ENCODE data around the gene KLHL13.
"Not testable (repeated sequence)": the region's sequence is repeated elsewhere in the genome, so short reads cannot be mapped to it uniquely, and the experiment has no call there.

The KLHL13 gene

GRCh38 chrX:117969328-117969727, 147.3 kb downstream of the KLHL13 start:
- no peak overlapping the region for H3K4me3 ChIP-seq (ENCODE audit: low read depth, low read length)
- DNase-seq (ENCODE audit: low read depth) = no peak
- TF ChIP-seq, protein P1, sequence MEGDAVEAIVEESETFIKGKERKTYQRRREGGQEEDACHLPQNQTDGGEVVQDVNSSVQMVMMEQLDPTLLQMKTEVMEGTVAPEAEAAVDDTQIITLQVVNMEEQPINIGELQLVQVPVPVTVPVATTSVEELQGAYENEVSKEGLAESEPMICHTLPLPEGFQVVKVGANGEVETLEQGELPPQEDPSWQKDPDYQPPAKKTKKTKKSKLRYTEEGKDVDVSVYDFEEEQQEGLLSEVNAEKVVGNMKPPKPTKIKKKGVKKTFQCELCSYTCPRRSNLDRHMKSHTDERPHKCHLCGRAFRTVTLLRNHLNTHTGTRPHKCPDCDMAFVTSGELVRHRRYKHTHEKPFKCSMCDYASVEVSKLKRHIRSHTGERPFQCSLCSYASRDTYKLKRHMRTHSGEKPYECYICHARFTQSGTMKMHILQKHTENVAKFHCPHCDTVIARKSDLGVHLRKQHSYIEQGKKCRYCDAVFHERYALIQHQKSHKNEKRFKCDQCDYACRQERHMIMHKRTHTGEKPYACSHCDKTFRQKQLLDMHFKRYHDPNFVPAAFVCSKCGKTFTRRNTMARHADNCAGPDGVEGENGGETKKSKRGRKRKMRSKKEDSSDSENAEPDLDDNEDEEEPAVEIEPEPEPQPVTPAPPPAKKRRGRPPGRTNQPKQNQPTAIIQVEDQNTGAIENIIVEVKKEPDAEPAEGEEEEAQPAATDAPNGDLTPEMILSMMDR (IDR thresholded peaks at IDR 0.05; ENCODE audit: insufficient read depth, low read depth, low read length, missing control alignments) = no peak

DNA sequence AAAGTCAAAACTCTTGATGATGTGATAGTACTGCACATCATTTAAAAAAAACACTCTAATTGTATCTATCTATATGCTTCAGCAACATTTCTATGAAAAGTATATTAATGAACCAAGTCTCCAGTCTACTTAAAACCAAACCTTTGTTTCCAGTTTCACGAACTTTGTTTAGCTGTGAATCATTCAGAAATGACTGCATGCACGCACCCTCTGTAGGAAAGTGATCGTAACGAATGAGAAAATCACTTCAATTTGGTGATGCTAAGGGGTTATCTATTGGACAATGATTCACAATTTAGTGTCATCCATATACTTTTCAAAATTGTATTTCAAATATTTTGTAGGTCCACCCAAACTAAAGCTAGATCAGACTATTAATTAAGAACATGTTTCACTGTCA, 157.6 kb downstream of the KLHL13 start:
- peak; percentile 1 for DNase-seq (ENCODE audit: low read depth)
- H3K4me3 ChIP-seq (ENCODE audit: low read depth, low read length) = no peak overlapping the region
- TF ChIP-seq, protein P1 (IDR thresholded peaks at IDR 0.05; ENCODE audit: insufficient read depth, low read depth, low read length, missing control alignments) = no peak

GRCh38 chrX:117957128-117957527, 159.5 kb downstream of the KLHL13 start:
- no peak overlapping the region for H3K4me3 ChIP-seq (ENCODE audit: low read depth, low read length)
- TF ChIP-seq, protein P1 (IDR thresholded peaks at IDR 0.05; ENCODE audit: insufficient read depth, low read depth, low read length, missing control alignments) = no peak
- DNase-seq (ENCODE audit: low read depth) = no peak

DNA sequence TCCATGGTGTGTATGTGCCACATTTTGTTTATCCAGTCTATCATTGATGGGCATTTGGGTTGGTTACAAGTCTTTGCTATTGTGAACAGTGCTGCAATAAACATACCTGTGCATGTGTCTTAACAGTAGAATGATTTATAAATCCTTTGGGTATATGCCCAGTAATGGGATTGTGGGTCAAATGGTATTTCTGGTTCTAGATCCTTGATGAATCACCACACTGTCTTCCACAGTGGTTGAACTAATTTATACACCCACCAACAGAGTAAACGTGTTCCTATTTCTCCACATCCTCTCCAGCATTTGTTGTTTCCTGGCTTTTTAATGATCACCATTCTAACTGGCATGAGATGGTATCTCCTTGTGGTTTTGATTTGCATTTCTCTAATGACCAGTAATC, 177.3 kb downstream of the KLHL13 start:
- not testable (repeated sequence) for DNase-seq (ENCODE audit: low read depth); H3K4me3 ChIP-seq (ENCODE audit: low read depth, low read length)

- TF ChIP-seq, protein P1 (IDR thresholded peaks at IDR 0.05; ENCODE audit: insufficient read depth, low read depth, low read length, missing control alignments) = no peak
- DNase-seq (ENCODE audit: low read depth) = no peak
- H3K4me3 ChIP-seq (ENCODE audit: low read depth, low read length) = no peak overlapping the region
Observed at GRCh38 chrX:117936118-117936517, 180.5 kb downstream of the KLHL13 start.

GRCh38 chrX:117930116-117930515, 186.5 kb downstream of the KLHL13 start:
- not testable (repeated sequence) for DNase-seq (ENCODE audit: low read depth); H3K4me3 ChIP-seq (ENCODE audit: low read depth, low read length)

GRCh38 chrX:117919755-117920154, 196.9 kb downstream of the KLHL13 start:
- H3K4me3 ChIP-seq (ENCODE audit: low read depth, low read length) = no peak overlapping the region
- TF ChIP-seq, protein P1 (IDR thresholded peaks at IDR 0.05; ENCODE audit: insufficient read depth, low read depth, low read length, missing control alignments) = no peak
- DNase-seq (ENCODE audit: low read depth) = no peak

GRCh38 chrX:117910216-117910615, 206.4 kb downstream of the KLHL13 start:
- TF ChIP-seq, protein P1 (IDR thresholded peaks at IDR 0.05; ENCODE audit: insufficient read depth, low read depth, low read length, missing control alignments) = no peak
- no peak for DNase-seq (ENCODE audit: low read depth)
- no peak overlapping the region for H3K4me3 ChIP-seq (ENCODE audit: low read depth, low read length)
